22Rv1 (cell line): ENCODE measurements around the gene TTLL9.

Experiments used
- ZFX ChIP-seq: fragments of 450-650 bp; IDR thresholded peaks from 2 replicates; pipeline ENCODE4 v1.6.1; 2017; ENCODE audit warnings: antibody characterized with exemption, borderline replicate concordance
- TF ChIP-seq, protein P1 (sequence below): fragments of 450-650 bp; IDR thresholded peaks from 2 replicates; pipeline ENCODE4 v1.5.1; 2017; ENCODE audit warnings: mild to moderate bottlenecking

DNA sequence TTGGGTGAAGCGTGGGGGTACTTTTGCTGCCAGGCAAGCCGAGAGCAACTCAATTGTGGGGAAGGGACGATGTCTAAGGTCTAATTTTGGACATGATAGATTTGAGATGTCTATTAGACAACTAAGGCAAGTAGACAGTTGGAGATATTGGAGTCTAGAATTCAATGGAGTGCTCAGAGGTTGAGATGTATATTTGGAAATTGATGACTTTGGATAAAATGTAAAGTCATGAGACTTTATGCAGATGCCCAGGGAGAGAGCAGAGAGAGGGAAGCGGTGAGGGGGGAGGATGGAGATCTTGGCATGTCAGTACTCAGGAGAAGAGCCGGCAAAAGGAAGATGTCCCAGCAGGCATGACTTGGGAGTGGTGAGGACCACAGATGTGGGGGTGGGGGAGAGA lies 44.4 kb upstream of the TTLL9 start:
- TF ChIP-seq, protein P1, sequence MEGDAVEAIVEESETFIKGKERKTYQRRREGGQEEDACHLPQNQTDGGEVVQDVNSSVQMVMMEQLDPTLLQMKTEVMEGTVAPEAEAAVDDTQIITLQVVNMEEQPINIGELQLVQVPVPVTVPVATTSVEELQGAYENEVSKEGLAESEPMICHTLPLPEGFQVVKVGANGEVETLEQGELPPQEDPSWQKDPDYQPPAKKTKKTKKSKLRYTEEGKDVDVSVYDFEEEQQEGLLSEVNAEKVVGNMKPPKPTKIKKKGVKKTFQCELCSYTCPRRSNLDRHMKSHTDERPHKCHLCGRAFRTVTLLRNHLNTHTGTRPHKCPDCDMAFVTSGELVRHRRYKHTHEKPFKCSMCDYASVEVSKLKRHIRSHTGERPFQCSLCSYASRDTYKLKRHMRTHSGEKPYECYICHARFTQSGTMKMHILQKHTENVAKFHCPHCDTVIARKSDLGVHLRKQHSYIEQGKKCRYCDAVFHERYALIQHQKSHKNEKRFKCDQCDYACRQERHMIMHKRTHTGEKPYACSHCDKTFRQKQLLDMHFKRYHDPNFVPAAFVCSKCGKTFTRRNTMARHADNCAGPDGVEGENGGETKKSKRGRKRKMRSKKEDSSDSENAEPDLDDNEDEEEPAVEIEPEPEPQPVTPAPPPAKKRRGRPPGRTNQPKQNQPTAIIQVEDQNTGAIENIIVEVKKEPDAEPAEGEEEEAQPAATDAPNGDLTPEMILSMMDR = no peak
- TF ChIP-seq ZFX = no peak
